Midbrain (tissue), 1 donor: Measurements from ENCODE around the gene PDE10A.

Experiments
- DNase-seq: peaks from one replicate; lab custom pipeline; 2025; lab: John Stamatoyannopoulos, UW

Gene PDE10A

GRCh38 chr6:165390475-165390874, 272.6 kb downstream of the PDE10A start:
- DNase-seq, result no peak

GRCh38 chr6:165389534-165389933, 273.5 kb downstream of the PDE10A start:
- no peak for DNase-seq

DNA sequence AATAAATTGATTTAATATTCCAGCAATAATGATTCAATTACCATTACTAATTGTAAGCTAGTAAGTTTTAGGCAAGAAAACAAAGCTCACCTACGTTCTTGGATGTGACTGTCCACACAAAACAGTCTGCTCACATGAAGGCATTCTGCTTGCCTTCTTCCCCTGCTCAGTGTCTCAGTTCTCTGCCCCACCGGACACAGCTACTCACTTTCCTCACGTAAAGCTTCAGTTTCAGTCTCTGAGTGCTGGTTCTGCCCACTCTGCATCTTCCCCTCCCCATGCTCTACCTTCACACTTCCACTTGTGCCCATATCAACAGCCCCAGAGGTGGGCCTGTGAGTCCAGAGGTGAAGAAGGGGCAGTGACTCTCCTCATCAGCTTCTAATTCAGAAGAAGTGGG, 279.7 kb downstream of the PDE10A start:
- DNase-seq, result no peak

GRCh38 chr6:165376100-165376499, 286.9 kb downstream of the PDE10A start:
- DNase-seq, result no peak

DNA sequence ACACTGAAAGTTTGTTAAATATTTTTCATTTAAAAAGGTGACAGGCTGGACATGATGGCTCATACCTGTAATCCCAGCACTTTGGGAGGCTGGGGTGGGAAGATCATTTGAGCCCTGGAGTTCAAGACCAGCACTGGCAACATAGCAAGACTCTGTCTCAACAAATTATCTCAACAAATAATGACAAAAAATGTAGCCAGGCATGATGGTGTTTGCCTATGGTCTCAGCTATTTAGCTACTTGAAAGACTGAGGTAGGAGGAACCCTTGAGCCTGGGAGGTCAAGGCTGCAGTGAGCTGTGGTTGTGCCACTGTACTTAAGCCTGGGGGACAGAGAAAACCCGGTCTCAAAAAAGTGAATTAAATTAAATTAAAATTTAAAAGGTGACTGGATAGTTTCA, 297.7 kb downstream of the PDE10A start:
- no peak for DNase-seq

DNA sequence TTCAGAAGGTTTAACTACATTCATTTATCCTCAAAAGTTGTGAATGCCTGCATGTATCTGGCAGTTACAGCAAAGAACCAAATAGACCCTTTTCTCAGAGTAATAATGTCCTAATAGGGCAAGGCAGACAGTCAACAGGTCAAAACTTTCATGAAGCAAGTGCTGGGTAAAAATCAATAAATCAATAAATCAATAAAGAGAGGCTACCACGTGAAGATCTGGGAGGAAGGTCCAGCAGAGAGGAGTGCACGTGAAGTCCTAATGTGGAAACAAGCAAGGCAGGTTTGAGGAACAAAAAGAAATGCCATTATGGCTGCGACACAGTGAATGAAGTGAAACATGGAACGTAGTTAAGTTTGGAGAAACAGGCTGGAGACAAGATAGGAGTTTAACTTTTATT, 317.3 kb downstream of the PDE10A start:
- no peak for DNase-seq

GRCh38 chr6:165340532-165340931, 322.5 kb downstream of the PDE10A start:
- no peak for DNase-seq

DNA sequence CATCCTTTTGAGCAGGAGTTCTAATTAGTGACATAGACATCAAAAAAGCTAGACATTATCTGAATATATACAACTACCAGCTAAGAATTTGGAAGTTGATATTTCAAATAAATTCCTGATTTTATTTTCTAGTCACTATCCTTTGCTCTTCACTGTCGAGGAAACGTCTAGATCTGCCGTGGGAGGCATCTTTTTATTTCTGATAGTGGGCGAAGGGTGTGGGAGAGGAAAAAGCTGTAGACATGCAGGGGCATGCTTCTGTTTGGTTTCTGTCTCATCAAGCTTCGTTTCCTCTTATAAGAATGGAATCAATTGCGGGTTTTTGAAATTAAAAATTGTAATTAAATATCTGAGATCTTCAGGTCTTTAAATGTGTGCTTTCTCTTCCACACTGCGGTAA, 337.4 kb downstream of the PDE10A start:
- no peak for DNase-seq

- DNase-seq, result no peak
Observed at GRCh38 chr6:165321555-165322145, 341.4 kb downstream of the PDE10A start.

GRCh38 chr6:165321150-165321549, 341.9 kb downstream of the PDE10A start:
- DNase-seq, result no peak

DNA sequence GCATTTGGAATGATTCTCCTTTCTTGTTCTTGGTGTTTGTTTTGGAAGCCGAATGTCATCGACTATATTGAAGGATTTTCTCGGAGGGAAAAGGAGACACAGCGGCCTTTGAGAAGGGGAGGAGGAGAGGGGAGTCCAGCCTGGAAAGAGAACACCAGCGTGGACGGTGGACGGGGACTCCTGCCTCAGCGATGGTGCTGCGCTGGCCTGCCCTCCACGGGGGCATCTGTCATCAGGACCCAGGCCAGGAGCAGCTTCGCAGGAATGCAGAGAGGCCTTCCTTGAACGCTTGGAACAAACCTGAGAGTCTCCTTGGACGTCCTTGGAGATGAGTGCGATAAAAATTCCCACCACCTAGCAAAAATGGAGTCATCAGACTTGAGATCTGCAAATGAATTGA, 345.3 kb downstream of the PDE10A start:
- no peak for DNase-seq

GRCh38 chr6:165308926-165309731, 353.9 kb downstream of the PDE10A start, which contains the start of gene C6orf118:
TSS of gene C6orf118 (minus strand) at chr6:165309605. CDS start at chr6:165309586, 19 bp downstream.
- peak; percentile 33 for DNase-seq

DNA sequence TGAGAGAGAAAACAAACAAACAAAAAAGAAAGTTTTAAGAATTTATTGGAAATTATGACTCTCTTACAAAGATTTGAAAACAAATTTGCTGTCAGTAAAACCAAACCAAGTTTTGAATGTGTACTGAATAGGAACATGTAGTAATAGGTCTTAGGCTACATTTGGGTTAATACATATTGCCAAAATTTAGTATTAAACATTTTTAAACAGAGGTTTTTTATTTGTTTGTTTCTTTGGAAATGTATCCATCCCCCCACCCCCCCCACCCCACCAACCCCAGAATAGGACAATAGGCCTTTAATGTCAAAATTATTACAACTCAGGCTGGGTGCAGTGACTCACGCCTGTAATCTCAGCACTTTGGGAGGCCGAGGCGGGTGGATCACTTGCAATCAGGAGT, 356.1 kb downstream of the PDE10A start:
- no peak for DNase-seq

DNA sequence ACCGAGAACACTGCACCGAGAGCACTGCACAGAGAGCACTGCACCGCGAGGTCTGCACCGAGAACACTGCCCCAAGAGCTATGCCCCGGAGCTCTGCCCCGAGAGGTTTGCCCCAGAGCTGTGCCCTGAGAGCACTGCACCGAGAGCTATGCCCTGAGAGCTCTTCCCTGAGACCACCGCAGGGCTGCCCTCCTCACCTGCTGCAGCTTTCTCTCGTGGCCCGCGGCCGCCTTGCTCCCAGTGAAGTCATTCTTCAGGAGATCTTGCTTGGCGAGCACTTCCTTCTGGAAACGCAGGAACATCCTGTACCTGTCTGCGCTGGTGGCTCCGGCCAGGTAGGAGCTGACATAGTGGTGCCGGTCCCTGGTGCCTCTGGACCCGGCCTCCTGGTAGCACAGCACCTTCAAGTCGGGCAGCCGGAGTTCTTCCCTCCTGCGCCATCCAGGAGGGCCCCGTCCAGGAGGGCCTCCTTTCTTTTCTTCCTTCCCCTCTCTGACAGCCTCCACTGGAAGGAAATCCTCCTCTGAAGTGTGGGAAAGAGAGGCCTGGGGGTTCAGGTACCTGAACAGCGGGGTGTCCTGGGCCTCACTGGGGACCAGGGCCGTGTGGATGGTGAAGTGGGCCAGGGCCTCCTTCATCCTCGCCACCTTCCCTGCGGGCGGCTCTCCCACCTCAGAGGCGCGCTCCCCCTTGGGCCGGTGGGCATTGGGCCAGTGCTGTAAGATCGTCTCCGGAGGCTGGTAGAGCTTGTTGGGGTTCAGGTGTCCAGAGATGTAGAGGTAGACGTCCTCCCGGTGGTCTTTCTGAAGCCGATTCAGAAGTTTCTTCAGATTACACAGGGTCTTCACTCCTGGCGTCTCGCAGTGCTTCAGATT, 361.4 kb downstream of the PDE10A start:
- DNase-seq, result no peak

GRCh38 chr6:165300422-165300936, 362.6 kb downstream of the PDE10A start:
- no peak for DNase-seq

DNA sequence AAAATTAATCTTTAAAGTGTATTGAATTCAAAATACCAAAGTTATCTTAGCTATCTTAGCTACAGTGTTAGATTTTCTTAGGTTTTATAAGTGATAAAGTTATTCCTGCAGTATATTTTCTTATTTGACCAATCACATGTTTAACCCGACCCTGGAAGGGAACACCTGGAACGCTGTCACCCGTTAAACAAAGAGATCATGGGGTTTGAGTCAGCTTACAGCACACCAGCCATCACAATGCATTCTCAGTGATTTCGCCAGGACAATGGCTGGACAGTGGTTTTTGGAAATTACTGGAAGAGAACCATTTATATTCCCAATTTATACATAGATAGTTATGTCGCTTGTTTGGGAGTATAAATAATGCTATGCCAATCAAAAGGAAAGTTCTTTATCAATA, 364.2 kb downstream of the PDE10A start:
- DNase-seq, result no peak

DNA sequence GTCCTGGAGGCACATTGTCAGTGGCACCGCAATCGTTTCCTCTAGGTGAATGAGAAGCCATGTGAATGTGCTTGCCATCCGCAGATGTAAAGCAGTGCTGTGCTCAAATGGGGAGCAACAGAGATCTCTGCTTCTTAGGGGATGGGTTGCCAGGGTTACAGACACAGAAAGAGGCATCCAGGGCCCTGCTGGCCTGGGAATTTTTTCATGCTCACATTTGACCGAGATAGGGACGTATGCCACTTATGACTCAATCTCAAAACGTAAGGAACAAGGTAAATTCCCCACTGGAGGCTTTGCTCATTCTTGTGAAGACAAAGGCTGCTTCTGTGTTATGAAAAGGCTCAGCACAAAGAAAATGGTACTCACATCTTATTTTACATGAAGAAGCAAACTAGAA, 364.6 kb downstream of the PDE10A start:
- no peak for DNase-seq

- DNase-seq, result no peak
Observed at GRCh38 chr6:165292657-165293056, 370.4 kb downstream of the PDE10A start.
